HEK293T (cell line): ENCODE results near the gene BIN1.

Experiments
- ELF4 ChIP-seq: fragments of 450-650 bp; IDR thresholded peaks from 2 replicates; pipeline ENCODE4 v1.6.1; 2017; ENCODE audit warnings: antibody characterized with exemption
- FOXK2 ChIP-seq: fragments of 450-650 bp; IDR thresholded peaks from 2 replicates; pipeline ENCODE4 v1.6.1; 2016; ENCODE audit warnings: mild to moderate bottlenecking
- L3MBTL2 ChIP-seq: fragments of 450-650 bp; conservative IDR thresholded peaks from 2 replicates; pipeline ENCODE4 v1.6.1; 2016; ENCODE audit warnings: mild to moderate bottlenecking

- no peak for TF ChIP-seq ELF4
- TF ChIP-seq FOXK2 = no peak
- no peak for TF ChIP-seq L3MBTL2
Observed at GRCh38 chr2:127004893-127005600, 101.9 kb downstream of the BIN1 start.
